ENCODE measurements around the gene FTO.
"Not testable (repeated sequence)": the region's sequence is repeated elsewhere in the genome, so short reads cannot be mapped to it uniquely, and the experiment has no call there.

The FTO gene

DNA sequence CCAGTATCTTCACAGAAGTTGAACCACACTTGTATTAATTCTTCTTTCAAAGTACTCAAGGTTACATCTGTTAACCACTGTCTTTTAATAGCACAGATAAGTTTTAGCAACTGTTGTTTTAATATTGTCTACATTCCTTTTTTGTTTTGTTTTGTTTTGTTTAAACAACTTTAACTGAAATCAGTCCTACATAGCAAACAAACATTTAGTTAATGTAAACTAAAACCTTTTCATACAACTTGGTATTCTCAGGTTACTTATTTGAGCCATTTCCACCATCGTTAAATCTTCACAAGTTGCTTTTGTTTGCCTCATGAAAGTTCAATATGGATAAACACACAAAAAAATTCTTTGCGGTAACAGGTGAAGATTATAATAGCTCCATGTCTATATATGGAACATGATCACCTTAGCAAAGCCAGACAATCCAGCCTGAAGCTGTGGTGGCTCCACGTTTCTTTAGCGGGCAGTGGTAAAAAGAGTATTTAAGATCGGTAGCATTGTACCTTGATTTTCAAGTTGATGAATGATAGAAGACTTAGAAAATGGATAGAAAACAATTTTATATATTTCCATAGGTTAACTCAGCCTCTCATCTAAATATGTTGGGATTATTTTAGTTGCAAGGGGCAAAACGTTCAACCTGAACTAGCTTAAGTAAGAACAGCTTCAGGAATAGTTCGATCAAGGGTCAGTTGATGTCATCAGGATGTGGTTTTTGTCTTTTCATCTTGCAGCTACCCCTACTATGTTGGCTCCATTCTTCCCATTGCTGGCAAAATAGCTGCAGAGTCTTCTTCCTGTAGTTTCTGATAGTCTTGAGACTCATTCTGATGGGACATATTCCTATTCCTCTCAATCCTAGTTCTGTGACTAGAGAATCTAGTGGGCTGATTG is 182.8 kb downstream of the FTO start:
- no peaks in the 10 kb centered on the region for H3K79me2 ChIP-seq (ENCODE audit: insufficient read depth, low read depth)
- H3K27me3 ChIP-seq (ENCODE audit: insufficient read depth, low read depth) = no peaks in the 10 kb centered on the region
- TF ChIP-seq, protein P1, sequence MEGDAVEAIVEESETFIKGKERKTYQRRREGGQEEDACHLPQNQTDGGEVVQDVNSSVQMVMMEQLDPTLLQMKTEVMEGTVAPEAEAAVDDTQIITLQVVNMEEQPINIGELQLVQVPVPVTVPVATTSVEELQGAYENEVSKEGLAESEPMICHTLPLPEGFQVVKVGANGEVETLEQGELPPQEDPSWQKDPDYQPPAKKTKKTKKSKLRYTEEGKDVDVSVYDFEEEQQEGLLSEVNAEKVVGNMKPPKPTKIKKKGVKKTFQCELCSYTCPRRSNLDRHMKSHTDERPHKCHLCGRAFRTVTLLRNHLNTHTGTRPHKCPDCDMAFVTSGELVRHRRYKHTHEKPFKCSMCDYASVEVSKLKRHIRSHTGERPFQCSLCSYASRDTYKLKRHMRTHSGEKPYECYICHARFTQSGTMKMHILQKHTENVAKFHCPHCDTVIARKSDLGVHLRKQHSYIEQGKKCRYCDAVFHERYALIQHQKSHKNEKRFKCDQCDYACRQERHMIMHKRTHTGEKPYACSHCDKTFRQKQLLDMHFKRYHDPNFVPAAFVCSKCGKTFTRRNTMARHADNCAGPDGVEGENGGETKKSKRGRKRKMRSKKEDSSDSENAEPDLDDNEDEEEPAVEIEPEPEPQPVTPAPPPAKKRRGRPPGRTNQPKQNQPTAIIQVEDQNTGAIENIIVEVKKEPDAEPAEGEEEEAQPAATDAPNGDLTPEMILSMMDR (conservative IDR thresholded peaks at IDR 0.05; ENCODE audit: low read depth, low read length) = no peak
- no peaks in the 10 kb centered on the region for H4K20me1 ChIP-seq (ENCODE audit: insufficient read depth)
- H3K4me3 ChIP-seq (IDR thresholded peaks at IDR 0.05; ENCODE audit: insufficient read depth, low read depth, low read length) = no peak overlapping the region
- H2AFZ ChIP-seq (ENCODE audit: low read depth) = no peak overlapping the region
- H3K4me1 ChIP-seq (ENCODE audit: low read depth, poor library complexity, severe bottlenecking) = no peaks in the 10 kb centered on the region
- no peak overlapping the region for H3K9ac ChIP-seq
- no peak overlapping the region for H3K4me2 ChIP-seq
- no peak overlapping the region for H3K27ac ChIP-seq
- H3K36me3 ChIP-seq (ENCODE audit: insufficient read depth) = no peaks in the 10 kb centered on the region

DNA sequence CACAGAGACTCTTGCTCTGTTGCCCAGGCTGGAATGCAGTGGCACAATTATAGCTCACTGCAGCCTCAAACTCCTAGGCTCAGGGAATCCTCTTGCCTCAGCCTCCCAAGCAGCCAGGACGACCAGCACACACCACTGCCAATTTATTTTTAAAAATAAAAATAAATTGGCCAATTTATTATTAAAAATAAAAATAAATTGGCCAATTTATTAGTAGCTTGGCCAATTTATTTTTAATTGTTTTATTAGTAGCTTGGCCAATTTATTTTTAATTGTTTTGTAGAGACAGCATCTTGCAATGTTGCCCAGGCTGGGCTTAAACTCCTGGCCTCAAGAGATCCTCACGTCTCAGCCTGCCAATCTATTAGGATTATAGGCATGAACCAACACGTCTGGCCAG is 184.3 kb downstream of the FTO start:
- H3K9ac ChIP-seq = no peak overlapping the region
- TF ChIP-seq, protein P1 (conservative IDR thresholded peaks at IDR 0.05; ENCODE audit: low read depth, low read length) = no peak
- no peak overlapping the region for H2AFZ ChIP-seq (ENCODE audit: low read depth)
- H3K4me1 ChIP-seq (ENCODE audit: low read depth, poor library complexity, severe bottlenecking) = no peaks in the 10 kb centered on the region
- H3K4me2 ChIP-seq = no peak overlapping the region
- H3K4me3 ChIP-seq (IDR thresholded peaks at IDR 0.05; ENCODE audit: insufficient read depth, low read depth, low read length) = no peak overlapping the region
- no peaks in the 10 kb centered on the region for H3K36me3 ChIP-seq (ENCODE audit: insufficient read depth)
- H3K79me2 ChIP-seq (ENCODE audit: insufficient read depth, low read depth) = no peaks in the 10 kb centered on the region
- no peaks in the 10 kb centered on the region for H3K27me3 ChIP-seq (ENCODE audit: insufficient read depth, low read depth)
- H4K20me1 ChIP-seq (ENCODE audit: insufficient read depth) = no peaks in the 10 kb centered on the region
- no peak overlapping the region for H3K27ac ChIP-seq

DNA sequence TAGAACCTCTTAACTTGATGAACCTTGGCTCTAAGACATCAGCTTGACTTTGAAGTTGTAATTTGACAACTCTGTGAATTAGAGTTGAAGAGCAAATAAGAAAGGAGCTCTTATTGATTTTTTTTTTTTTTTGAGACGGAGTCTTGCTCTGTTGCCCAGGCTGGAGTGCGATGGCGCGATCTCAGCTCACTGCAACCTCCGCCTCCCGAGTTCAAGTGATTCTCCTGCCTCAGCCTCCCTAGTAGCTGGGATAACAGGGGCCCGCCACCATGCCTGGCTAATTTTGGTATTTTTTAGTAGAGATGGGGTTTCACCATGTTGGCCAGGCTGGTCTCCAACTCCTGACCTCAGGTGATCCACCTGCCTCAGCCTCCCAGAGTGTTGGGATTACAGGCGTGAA is 186.9 kb downstream of the FTO start:
- H3K4me2 ChIP-seq; H3K27me3 ChIP-seq (ENCODE audit: insufficient read depth, low read depth); H2AFZ ChIP-seq (ENCODE audit: low read depth); H3K79me2 ChIP-seq (ENCODE audit: insufficient read depth, low read depth); H4K20me1 ChIP-seq (ENCODE audit: insufficient read depth); H3K4me1 ChIP-seq (ENCODE audit: low read depth, poor library complexity, severe bottlenecking); H3K36me3 ChIP-seq (ENCODE audit: insufficient read depth); H3K27ac ChIP-seq; H3K4me3 ChIP-seq (IDR thresholded peaks at IDR 0.05; ENCODE audit: insufficient read depth, low read depth, low read length); H3K9ac ChIP-seq: not testable (repeated sequence)

DNA sequence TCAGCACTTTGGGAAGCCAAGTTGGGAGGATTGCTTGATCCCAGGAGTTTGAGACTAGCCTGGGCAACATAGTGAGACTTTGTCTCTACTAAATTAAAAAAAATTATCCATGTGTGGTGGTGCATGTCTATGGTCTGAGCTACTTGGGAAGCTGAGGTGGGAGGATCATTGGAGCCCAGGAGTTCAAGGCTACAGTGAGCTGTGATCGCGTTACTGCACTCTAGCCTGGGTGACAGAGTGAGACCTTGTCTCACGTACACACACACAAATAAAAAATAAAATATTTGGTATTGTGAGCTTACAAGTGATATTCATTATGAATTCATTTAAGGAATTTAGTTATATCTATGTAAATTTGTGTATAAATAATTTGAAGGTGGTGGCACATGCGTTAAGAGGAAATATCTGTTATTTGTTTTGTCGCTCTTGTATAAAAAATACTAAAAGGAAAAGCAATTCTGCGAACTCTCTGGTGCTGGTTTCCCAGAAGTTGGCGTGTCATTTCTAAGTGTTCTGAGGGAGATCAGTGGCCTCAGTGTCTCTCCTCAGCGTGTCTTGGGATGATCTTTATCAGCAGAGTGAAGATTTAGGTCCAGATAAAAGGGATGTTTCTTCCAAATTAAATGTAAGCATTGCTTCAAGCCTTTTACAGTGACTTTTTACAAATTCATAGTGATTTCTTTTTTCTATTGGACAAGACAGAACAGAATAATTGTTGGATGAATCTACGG is 187.6 kb downstream of the FTO start:
- Histone ChIP-seq H3K9ac (no peak overlapping the region), H2AFZ (ENCODE audit: low read depth) (no peak overlapping the region)

More for the DNA sequence above, 187.6 kb downstream of the FTO start:
- no peaks in the 10 kb centered on the region for H3K27me3 ChIP-seq (ENCODE audit: insufficient read depth, low read depth)
- TF ChIP-seq, protein P1 (conservative IDR thresholded peaks at IDR 0.05; ENCODE audit: low read depth, low read length) = no peak
- no peak overlapping the region for H3K4me3 ChIP-seq (IDR thresholded peaks at IDR 0.05; ENCODE audit: insufficient read depth, low read depth, low read length)
- no peaks in the 10 kb centered on the region for H3K36me3 ChIP-seq (ENCODE audit: insufficient read depth)
- no peaks in the 10 kb centered on the region for H3K79me2 ChIP-seq (ENCODE audit: insufficient read depth, low read depth)
- no peak overlapping the region for H3K4me2 ChIP-seq
- H4K20me1 ChIP-seq (ENCODE audit: insufficient read depth) = no peaks in the 10 kb centered on the region
- no peaks in the 10 kb centered on the region for H3K4me1 ChIP-seq (ENCODE audit: low read depth, poor library complexity, severe bottlenecking)
- H3K27ac ChIP-seq = no peak overlapping the region
